H1 (cell line): Measurements from ENCODE around the gene FADS6. TPM values are rescaled to one million over a fixed set of nuclear protein-coding genes. Genes with fewer than 3 reads are reported as not detected.

Experiments
- CHD7 ChIP-seq: fragments of 300-600 bp; sonication (generic); IDR thresholded peaks from 2 replicates; pipeline ENCODE4 v1.7.1; 2012; ENCODE audit warnings: low read length, moderate library complexity, mild to moderate bottlenecking, inconsistent platforms; ENCODE audit not compliant: insufficient replicate concordance
- CTBP2 ChIP-seq: IDR thresholded peaks from 2 replicates; pipeline ENCODE4 v1.7.0; 2011; ENCODE audit warnings: borderline replicate concordance, mild to moderate bottlenecking, moderate library complexity, mixed read lengths, low read length; ENCODE audit not compliant: insufficient read depth, insufficient read length
- NRF1 ChIP-seq: IDR thresholded peaks from 2 replicates; pipeline ENCODE4 v1.6.1; 2011; ENCODE audit warnings: mild to moderate bottlenecking, low read depth, low read length, improper control_type of control experiment
- SIN3A ChIP-seq, 2 experiments: IDR thresholded peaks in 1 of 2; conservative IDR thresholded peaks in 1 of 2; 2 replicates each; pipeline ENCODE4 v1.6.1; 2011 to 2012; ENCODE audit warnings: low read length in 2 of 2, improper control_type of control experiment in 1 of 2, low read depth in 1 of 2, mild to moderate bottlenecking in 1 of 2
- TBP ChIP-seq: IDR thresholded peaks from 2 replicates; pipeline ENCODE4 v1.6.1; 2011; ENCODE audit warnings: low read depth, low read length, improper control_type of control experiment
- ZNF274 ChIP-seq: IDR thresholded peaks from 2 replicates; pipeline ENCODE4 v1.7.0; 2012; ENCODE audit warnings: low read length, borderline replicate concordance; ENCODE audit errors: extremely low read depth
- polyA plus RNA-seq, 7 experiments: library from polyadenylated mRNA; depleted of rRNA in 3 of 7; stranded (reverse) in 5 of 7; unstranded in 2 of 7; fragments of >200 nt in 5 of 7; fragments of 200-250 nt in 2 of 7; gene quantifications; 1 replicate in 5 of 7; 2 replicates in 1 of 7; 4 replicates in 1 of 7; pipeline versions ENCODE4 v1.2.1 to v1.2.3, GENCODE V29; 2011 to 2013; ENCODE audit warnings: missing spikeins in 2 of 7, mixed read lengths in 2 of 7
- total RNA-seq: library from RNA; stranded (reverse); fragmentation: NEBNext Ultra II Directional; extraction: Animal tissue kit (Norgen Biotek cat#: 25700); gene quantifications from 2 replicates; pipeline ENCODE4 v1.2.1, GENCODE V29; 2021

Gene FADS6
- total and polyA plus RNA-seq, 2 of the 8 experiments (the other 6 are each of a cell fraction or from before 2014, with no cell fraction given) = 0.56 to 2.5 TPM

GRCh38 chr17:74941128-74941725, 47.8 kb upstream of the FADS6 start (continued):
- TF ChIP-seq CHD7 (no peak), ZNF274 (no peak), SIN3A (conservative IDR thresholded peaks at IDR 0.05 in 1 of 2, IDR thresholded peaks at IDR 0.05 in 1 of 2; ENCODE audit: low read depth in 1 of 2, low read length in 2 of 2) (no peak), NRF1 (no peak), CTBP2 (no peak), TBP (no peak)
